Endothelial cell (in vitro differentiated cells): ENCODE data around the gene SH2D1A. TPM values are rescaled to one million over a fixed set of nuclear protein-coding genes. Genes with fewer than 3 reads are reported as not detected.
A peak's percentile ranks its signal among the peaks of the same experiment; 100 is the strongest.

ENCODE experiments used
- DNase-seq: peaks from one replicate; pipeline ENCODE4 v3.0.0; 2021; ENCODE audit warnings: low spot score
- H3K27ac Mint-ChIP-seq: one replicate; pipeline ENCODE4 v1.8.0; 2021; ENCODE audit warnings: mixed read lengths, inconsistent platforms; ENCODE audit not compliant: unreplicated experiment
- H3K27me3 Mint-ChIP-seq: one replicate; pipeline ENCODE4 v1.8.0; 2021; ENCODE audit warnings: mild to moderate bottlenecking, moderate library complexity, mixed read lengths, inconsistent platforms; ENCODE audit not compliant: unreplicated experiment
- H3K36me3 Mint-ChIP-seq: one replicate; pipeline ENCODE4 v1.8.0; 2021; ENCODE audit warnings: mild to moderate bottlenecking, low read depth, mixed read lengths, inconsistent platforms; ENCODE audit not compliant: unreplicated experiment
- H3K4me1 Mint-ChIP-seq: one replicate; pipeline ENCODE4 v1.8.0; 2021; ENCODE audit warnings: mild to moderate bottlenecking, mixed read lengths, inconsistent platforms; ENCODE audit not compliant: unreplicated experiment
- H3K4me3 Mint-ChIP-seq: one replicate; pipeline ENCODE4 v1.8.0; 2021; ENCODE audit warnings: mild to moderate bottlenecking, mixed read lengths, inconsistent platforms; ENCODE audit not compliant: unreplicated experiment
- H3K9me3 Mint-ChIP-seq: one replicate; pipeline ENCODE4 v1.8.0; 2021; ENCODE audit warnings: mixed read lengths, inconsistent platforms; ENCODE audit not compliant: unreplicated experiment
- total RNA-seq: library from RNA; stranded (reverse); fragmentation: NEBNext Ultra II Directional; extraction: Animal tissue kit (Norgen Biotek cat#: 25700); gene quantifications from one replicate; pipeline ENCODE4 v1.2.1, GENCODE V29; 2021; ENCODE audit not compliant: unreplicated experiment
- TF ChIP-seq, protein P1 (sequence below): fragments of 200-600 bp; sonication (generic); IDR thresholded peaks from one replicate; pipeline ENCODE4 v1.5.0; 2021; ENCODE audit warnings: antibody characterized with exemption; ENCODE audit not compliant: unreplicated experiment

SH2D1A gene
- total RNA-seq, 1 donor from 2014 or later, result not detected

DNA sequence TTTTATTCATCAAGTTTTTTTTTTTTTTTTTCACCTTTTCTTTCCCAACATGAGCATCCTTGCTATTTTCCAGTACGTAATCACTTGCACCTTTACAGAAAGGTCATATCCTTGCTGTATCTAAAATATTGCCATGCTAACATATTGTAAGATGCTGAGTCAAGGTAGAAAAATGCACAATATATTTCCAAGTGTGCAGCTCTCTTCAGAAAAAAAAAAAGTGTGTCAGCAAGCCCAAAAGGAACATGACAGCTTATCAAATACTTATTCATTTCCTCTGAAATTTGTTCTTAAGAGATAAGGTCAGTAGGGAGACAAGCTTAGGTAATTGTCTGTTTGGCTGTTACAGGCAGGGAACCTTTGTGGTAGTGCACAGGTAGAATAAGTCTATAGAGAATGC is 27.0 kb downstream of the SH2D1A start:
- Mint-ChIP-seq H3K9me3 (no peaks in the 10 kb centered on the region), H3K27ac (no peak overlapping the region), H3K4me3 (no peak overlapping the region), H3K27me3 (no peaks in the 10 kb centered on the region), H3K36me3 (no peaks in the 10 kb centered on the region), H3K4me1 (no peaks in the 10 kb centered on the region)
- TF ChIP-seq, protein P1, sequence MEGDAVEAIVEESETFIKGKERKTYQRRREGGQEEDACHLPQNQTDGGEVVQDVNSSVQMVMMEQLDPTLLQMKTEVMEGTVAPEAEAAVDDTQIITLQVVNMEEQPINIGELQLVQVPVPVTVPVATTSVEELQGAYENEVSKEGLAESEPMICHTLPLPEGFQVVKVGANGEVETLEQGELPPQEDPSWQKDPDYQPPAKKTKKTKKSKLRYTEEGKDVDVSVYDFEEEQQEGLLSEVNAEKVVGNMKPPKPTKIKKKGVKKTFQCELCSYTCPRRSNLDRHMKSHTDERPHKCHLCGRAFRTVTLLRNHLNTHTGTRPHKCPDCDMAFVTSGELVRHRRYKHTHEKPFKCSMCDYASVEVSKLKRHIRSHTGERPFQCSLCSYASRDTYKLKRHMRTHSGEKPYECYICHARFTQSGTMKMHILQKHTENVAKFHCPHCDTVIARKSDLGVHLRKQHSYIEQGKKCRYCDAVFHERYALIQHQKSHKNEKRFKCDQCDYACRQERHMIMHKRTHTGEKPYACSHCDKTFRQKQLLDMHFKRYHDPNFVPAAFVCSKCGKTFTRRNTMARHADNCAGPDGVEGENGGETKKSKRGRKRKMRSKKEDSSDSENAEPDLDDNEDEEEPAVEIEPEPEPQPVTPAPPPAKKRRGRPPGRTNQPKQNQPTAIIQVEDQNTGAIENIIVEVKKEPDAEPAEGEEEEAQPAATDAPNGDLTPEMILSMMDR, result no peak
- DNase-seq, result no peak

DNA sequence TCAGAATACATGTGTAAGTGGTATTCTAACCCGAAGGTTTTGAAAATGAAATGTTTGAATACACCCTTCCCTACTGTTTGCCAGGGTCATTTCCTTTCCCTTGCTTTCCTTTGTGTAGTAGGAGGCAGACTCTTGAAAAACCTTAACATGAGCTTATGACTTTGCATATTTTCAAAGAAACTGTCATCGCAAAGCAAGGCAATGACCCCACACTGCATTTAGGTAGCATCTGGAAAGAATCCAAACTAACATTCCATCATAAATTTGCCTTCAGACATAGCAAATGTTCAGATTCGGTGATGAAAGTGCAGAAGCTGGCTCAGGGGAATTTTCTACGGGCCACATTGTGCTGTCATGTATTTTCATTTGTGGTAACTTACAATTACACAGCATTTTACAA is 32.3 kb downstream of the SH2D1A start:
- no peak for DNase-seq
- Mint-ChIP-seq H3K27me3 (no peaks in the 10 kb centered on the region), H3K4me1 (no peaks in the 10 kb centered on the region), H3K36me3 (no peaks in the 10 kb centered on the region), H3K9me3 (no peaks in the 10 kb centered on the region), H3K27ac (no peak overlapping the region), H3K4me3 (no peak overlapping the region)
- TF ChIP-seq, protein P1, result no peak

DNA sequence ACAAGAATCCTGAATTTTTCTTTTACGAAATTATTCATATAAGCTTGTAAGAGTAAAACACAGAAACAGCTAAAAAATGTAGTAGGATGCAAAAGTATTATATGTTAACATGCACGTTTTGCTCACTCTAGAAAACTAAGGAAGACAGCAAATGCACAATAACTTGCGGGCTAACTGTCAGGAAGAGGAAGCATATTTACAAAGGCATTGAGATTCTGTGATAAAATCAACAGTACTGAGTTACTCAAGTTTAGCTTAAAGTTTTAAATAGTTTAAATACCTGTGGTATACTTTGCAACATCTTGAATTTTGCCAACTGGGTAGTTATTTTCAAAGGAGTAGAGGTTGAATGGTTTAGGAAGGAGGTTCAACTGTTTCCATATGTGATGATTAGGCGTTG is 37.0 kb downstream of the SH2D1A start:
- Mint-ChIP-seq H3K27me3 (no peaks in the 10 kb centered on the region), H3K4me3 (no peak overlapping the region), H3K4me1 (no peaks in the 10 kb centered on the region), H3K9me3 (no peaks in the 10 kb centered on the region), H3K36me3 (no peaks in the 10 kb centered on the region), H3K27ac (no peak overlapping the region)
- TF ChIP-seq, protein P1, result no peak
- no peak for DNase-seq

DNA sequence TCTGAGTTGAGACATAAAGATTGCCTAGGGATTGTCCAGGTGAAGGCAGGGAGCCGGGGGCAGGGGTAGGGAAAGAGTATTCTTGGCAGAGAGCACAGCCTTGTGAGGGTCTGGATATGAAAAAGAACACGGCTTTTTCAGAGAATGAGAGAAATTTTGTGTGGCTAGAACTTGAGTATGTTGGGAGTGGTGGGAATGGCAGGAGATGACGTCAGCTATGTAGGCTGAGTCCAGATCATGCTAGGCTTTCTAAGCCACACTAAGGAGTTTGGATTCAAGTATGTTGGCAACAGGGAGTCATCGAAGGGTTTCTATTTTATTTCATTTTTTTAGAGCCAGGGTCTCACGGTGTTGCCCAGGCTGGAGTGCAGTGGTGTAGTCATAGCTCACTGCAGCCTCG is 40.0 kb downstream of the SH2D1A start:
- TF ChIP-seq, protein P1, result no peak
- Mint-ChIP-seq H3K36me3 (no peaks in the 10 kb centered on the region), H3K4me3 (no peak overlapping the region), H3K9me3 (no peaks in the 10 kb centered on the region), H3K27me3 (no peaks in the 10 kb centered on the region), H3K27ac (no peak overlapping the region), H3K4me1 (no peaks in the 10 kb centered on the region)
- DNase-seq, result no peak

DNA sequence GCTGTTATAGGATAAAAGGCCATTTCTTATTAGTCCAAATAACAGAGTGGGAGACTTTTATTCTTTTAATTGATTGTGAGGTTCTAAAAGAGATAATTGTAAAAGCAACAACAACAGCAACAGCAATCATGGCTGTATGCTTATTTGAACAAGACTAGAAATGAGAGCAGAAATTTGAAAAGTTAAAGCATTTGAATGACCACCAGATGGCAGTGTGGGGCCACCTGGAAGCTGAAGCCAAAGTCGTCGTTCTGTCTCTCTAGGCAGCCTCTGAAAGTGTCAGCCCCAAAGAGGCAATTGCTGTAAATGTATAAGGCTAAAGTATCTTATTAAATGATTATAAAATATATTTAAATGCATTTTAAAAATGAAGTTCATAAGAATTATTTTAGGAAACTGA is 42.2 kb downstream of the SH2D1A start:
- no peaks in the 10 kb centered on the region for H3K9me3 Mint-ChIP-seq
- no peak overlapping the region for H3K4me3 Mint-ChIP-seq
- TF ChIP-seq, protein P1, result peak; percentile 69
- H3K36me3 Mint-ChIP-seq, result no peaks in the 10 kb centered on the region
- peak; percentile 56 for DNase-seq
- H3K27me3 Mint-ChIP-seq, result no peaks in the 10 kb centered on the region
- no peaks in the 10 kb centered on the region for H3K4me1 Mint-ChIP-seq
- no peak overlapping the region for H3K27ac Mint-ChIP-seq
